GM23338 (cell line): ENCODE measurements around the gene NOX4. TPM values are rescaled to one million over a fixed set of nuclear protein-coding genes. Genes with fewer than 3 reads are reported as not detected.
A peak's percentile ranks its signal among the peaks of the same experiment; 100 is the strongest.
"Not testable (repeated sequence)": the region's sequence is repeated elsewhere in the genome, so short reads cannot be mapped to it uniquely, and the experiment has no call there.

Experiments
- ATAC-seq: fragments of 200-7000 bp; cut with Tn5 transposase; 3 replicates; pipeline ENCODE4 v1.9.1; 2020
- DNase-seq: peaks from one replicate; pipeline ENCODE4 v3.0.0-alpha.2; 2015; ENCODE audit warnings: low spot score
- H2AFZ ChIP-seq: fragments of 200-600 bp; sonication (generic); 2 replicates; pipeline ENCODE4 v1.8.0; 2016; ENCODE audit warnings: antibody characterized with exemption, mild to moderate bottlenecking, moderate library complexity
- H3F3A ChIP-seq: fragments of 200-600 bp; sonication (generic); replicated peaks from 2 replicates; pipeline ENCODE4 v1.8.0; 2017; ENCODE audit warnings: antibody characterized with exemption, mixed run types, low read depth
- H3K27ac ChIP-seq: fragments of 200-600 bp; sonication (generic); 2 replicates; pipeline ENCODE4 v1.6.1; 2016; ENCODE audit warnings: low read depth
- H3K27me3 ChIP-seq: fragments of 200-600 bp; sonication (generic); 2 replicates; pipeline ENCODE4 v1.8.0; 2016; ENCODE audit warnings: mild to moderate bottlenecking, mixed run types, moderate library complexity; ENCODE audit not compliant: insufficient read depth
- H3K36me3 ChIP-seq: fragments of 200-600 bp; sonication (generic); 2 replicates; pipeline ENCODE4 v1.8.0; 2016; ENCODE audit warnings: mild to moderate bottlenecking; ENCODE audit not compliant: insufficient read depth
- H3K4me1 ChIP-seq: fragments of 200-600 bp; sonication (generic); 2 replicates; pipeline ENCODE4 v1.8.0; 2016; ENCODE audit warnings: mild to moderate bottlenecking, moderate library complexity; ENCODE audit not compliant: insufficient read depth
- H3K4me2 ChIP-seq: fragments of 200-600 bp; sonication (generic); 2 replicates; pipeline ENCODE4 v1.7.1; 2017; ENCODE audit warnings: mixed run types
- H3K4me3 ChIP-seq: fragments of 200-600 bp; sonication (generic); 2 replicates; pipeline ENCODE4 v1.6.1; 2016; ENCODE audit warnings: mixed run types
- H3K79me2 ChIP-seq: fragments of 200-600 bp; sonication (generic); replicated peaks from 2 replicates; pipeline ENCODE4 v1.8.0; 2017; ENCODE audit warnings: mild to moderate bottlenecking; ENCODE audit not compliant: insufficient read depth
- H3K9me2 ChIP-seq: fragments of 200-600 bp; sonication (generic); 2 replicates; pipeline ENCODE4 v1.8.0; 2017; ENCODE audit not compliant: insufficient read depth
- H4K20me1 ChIP-seq: fragments of 200-600 bp; sonication (generic); replicated peaks from 2 replicates; pipeline ENCODE4 v1.8.0; 2017; ENCODE audit warnings: mild to moderate bottlenecking; ENCODE audit not compliant: insufficient read depth
- H3K27ac Mint-ChIP-seq: 2 replicates; pipeline ENCODE4 v1.8.0; 2020; ENCODE audit warnings: inconsistent platforms, mild to moderate bottlenecking, moderate library complexity, mixed read lengths
- H3K27me3 Mint-ChIP-seq: 3 replicates; pipeline ENCODE4 v1.8.0; 2022; ENCODE audit warnings: low read depth, mild to moderate bottlenecking, moderate library complexity, mixed read lengths, inconsistent platforms; ENCODE audit not compliant: insufficient read depth, poor library complexity
- H3K36me3 Mint-ChIP-seq: 3 replicates; pipeline ENCODE4 v1.8.0; 2021; ENCODE audit warnings: low read depth, mild to moderate bottlenecking, inconsistent platforms, moderate library complexity, mixed read lengths
- H3K4me1 Mint-ChIP-seq: 3 replicates; pipeline ENCODE4 v1.8.0; 2020; ENCODE audit warnings: mild to moderate bottlenecking, inconsistent platforms, mixed read lengths
- H3K4me3 Mint-ChIP-seq: 3 replicates; pipeline ENCODE4 v1.8.0; 2021; ENCODE audit warnings: moderate library complexity, mild to moderate bottlenecking, inconsistent platforms, mixed read lengths
- H3K9me3 Mint-ChIP-seq: 3 replicates; pipeline ENCODE4 v1.8.0; 2020; ENCODE audit warnings: moderate library complexity, mild to moderate bottlenecking, inconsistent platforms, mixed read lengths
- EZH2 ChIP-seq: fragments of 200-600 bp; sonication (generic); IDR thresholded peaks from one replicate; pipeline ENCODE4 v1.8.0; 2017; ENCODE audit warnings: antibody characterized with exemption, mild to moderate bottlenecking, low read depth; ENCODE audit not compliant: unreplicated experiment
- JUNB ChIP-seq: IDR thresholded peaks from one replicate; pipeline ENCODE4 v1.6.1; 2016; ENCODE audit warnings: antibody characterized with exemption; ENCODE audit not compliant: unreplicated experiment
- polyA plus RNA-seq: library from polyadenylated mRNA; unstranded; fragments of >200 nt; fragmentation: Nextera tagmentation; extraction: Ambion mirVana; gene quantifications from 2 replicates; pipeline ENCODE4 v1.2.1, GENCODE V29; 2016
- total RNA-seq: library from RNA; depleted of rRNA; stranded (reverse); fragments of >200 nt; shearing (Covaris generic); gene quantifications from 2 replicates; pipeline ENCODE4 v1.2.3, GENCODE V29; 2014
- TF ChIP-seq, protein P1 (sequence below): IDR thresholded peaks from one replicate; pipeline ENCODE4 v1.6.1; 2018; ENCODE audit warnings: antibody characterized with exemption; ENCODE audit not compliant: unreplicated experiment
- TF ChIP-seq, protein P2 (sequence below), 2 experiments: fragments of 200-600 bp in 1 of 2; sonication (generic) in 1 of 2; conservative IDR thresholded peaks; 2 replicates each; pipeline versions ENCODE4 v1.5.1 to v1.6.1; 2016 to 2017; ENCODE audit warnings: antibody characterized with exemption in 2 of 2, low read depth in 2 of 2, mild to moderate bottlenecking in 2 of 2, moderate library complexity in 1 of 2

NOX4 gene
- total and polyA plus RNA-seq, 2 experiments from 2014 or later = 1.9 to 2.6 TPM

DNA sequence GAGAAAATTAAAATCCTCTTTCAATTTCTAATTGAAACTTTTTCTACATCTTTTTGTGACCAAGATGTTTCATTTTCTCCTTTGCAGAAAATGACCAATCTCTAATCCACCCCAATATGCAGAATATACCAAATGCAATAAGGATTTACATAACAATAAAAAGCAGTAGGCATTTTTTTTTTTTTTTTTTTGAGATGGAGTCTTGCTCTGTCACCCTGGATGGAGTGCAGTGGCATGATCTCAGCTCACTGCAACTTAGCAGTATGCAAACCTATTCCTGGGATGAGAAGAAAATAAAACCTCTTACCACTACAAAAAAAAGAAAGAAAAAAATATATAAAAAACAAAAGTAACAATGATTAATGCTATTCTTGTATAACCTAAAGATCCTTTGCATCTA is 132.0 kb downstream of the NOX4 start:
- not testable (repeated sequence) for ATAC-seq, H3K36me3 Mint-ChIP-seq, H3K9me2 ChIP-seq, H3F3A ChIP-seq, DNase-seq, H3K79me2 ChIP-seq, H3K9me3 Mint-ChIP-seq, H3K27me3 ChIP-seq, H2AFZ ChIP-seq, H3K4me3 Mint-ChIP-seq, H3K36me3 ChIP-seq, H3K4me3 ChIP-seq, H3K27me3 Mint-ChIP-seq, H3K27ac Mint-ChIP-seq, H3K27ac ChIP-seq, H4K20me1 ChIP-seq
- peaks cover 17% of the 10 kb centered on the region for H3K4me1 ChIP-seq
- H3K4me2 ChIP-seq = peak overlapping the region; percentile 5; the same call in 1 of the 2 replicates
- peaks cover 26% of the 10 kb centered on the region for H3K4me1 Mint-ChIP-seq

DNA sequence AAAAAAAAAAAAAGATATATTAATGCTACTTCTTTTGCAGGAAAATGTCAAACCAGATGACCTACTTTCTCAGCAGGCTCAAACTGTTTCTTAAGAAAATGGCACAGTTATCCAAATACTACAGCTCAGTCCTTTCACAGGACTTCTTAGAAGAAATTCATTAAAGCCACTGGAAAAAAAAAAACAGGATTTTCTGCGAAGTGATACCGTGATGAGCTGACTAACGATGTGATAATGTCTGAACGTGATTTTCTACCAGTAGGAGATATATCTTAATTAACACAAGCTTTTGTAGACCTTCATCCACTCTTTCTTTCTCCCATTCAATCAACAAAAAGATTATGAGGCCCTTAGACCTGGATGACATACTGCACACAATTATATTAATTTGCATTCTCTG is 132.4 kb downstream of the NOX4 start:
- ATAC-seq = no peak
- H3K4me3 Mint-ChIP-seq = no peak overlapping the region
- H3K27ac Mint-ChIP-seq = no peak overlapping the region

More for the DNA sequence above, 132.4 kb downstream of the NOX4 start:
- Mint-ChIP-seq H3K9me3 (no peaks in the 10 kb centered on the region; the same call in 2 of the 3 replicates), H3K4me1 (peaks cover 26% of the 10 kb centered on the region), H3K36me3 (peaks cover 5% of the 10 kb centered on the region; the same call in 2 of the 3 replicates), H3K27me3 (no peaks in the 10 kb centered on the region)
- TF ChIP-seq EZH2 (no peak), JUNB (no peak)
- TF ChIP-seq, protein P1, sequence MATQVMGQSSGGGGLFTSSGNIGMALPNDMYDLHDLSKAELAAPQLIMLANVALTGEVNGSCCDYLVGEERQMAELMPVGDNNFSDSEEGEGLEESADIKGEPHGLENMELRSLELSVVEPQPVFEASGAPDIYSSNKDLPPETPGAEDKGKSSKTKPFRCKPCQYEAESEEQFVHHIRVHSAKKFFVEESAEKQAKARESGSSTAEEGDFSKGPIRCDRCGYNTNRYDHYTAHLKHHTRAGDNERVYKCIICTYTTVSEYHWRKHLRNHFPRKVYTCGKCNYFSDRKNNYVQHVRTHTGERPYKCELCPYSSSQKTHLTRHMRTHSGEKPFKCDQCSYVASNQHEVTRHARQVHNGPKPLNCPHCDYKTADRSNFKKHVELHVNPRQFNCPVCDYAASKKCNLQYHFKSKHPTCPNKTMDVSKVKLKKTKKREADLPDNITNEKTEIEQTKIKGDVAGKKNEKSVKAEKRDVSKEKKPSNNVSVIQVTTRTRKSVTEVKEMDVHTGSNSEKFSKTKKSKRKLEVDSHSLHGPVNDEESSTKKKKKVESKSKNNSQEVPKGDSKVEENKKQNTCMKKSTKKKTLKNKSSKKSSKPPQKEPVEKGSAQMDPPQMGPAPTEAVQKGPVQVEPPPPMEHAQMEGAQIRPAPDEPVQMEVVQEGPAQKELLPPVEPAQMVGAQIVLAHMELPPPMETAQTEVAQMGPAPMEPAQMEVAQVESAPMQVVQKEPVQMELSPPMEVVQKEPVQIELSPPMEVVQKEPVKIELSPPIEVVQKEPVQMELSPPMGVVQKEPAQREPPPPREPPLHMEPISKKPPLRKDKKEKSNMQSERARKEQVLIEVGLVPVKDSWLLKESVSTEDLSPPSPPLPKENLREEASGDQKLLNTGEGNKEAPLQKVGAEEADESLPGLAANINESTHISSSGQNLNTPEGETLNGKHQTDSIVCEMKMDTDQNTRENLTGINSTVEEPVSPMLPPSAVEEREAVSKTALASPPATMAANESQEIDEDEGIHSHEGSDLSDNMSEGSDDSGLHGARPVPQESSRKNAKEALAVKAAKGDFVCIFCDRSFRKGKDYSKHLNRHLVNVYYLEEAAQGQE = no peak
- TF ChIP-seq, protein P2, sequence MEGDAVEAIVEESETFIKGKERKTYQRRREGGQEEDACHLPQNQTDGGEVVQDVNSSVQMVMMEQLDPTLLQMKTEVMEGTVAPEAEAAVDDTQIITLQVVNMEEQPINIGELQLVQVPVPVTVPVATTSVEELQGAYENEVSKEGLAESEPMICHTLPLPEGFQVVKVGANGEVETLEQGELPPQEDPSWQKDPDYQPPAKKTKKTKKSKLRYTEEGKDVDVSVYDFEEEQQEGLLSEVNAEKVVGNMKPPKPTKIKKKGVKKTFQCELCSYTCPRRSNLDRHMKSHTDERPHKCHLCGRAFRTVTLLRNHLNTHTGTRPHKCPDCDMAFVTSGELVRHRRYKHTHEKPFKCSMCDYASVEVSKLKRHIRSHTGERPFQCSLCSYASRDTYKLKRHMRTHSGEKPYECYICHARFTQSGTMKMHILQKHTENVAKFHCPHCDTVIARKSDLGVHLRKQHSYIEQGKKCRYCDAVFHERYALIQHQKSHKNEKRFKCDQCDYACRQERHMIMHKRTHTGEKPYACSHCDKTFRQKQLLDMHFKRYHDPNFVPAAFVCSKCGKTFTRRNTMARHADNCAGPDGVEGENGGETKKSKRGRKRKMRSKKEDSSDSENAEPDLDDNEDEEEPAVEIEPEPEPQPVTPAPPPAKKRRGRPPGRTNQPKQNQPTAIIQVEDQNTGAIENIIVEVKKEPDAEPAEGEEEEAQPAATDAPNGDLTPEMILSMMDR (conservative IDR thresholded peaks at IDR 0.05; ENCODE audit: low read depth in 2 of 2) = no peak
- no peak overlapping the region for H3K4me3 ChIP-seq
- H3K79me2 ChIP-seq = no peaks in the 10 kb centered on the region
- H3K27me3 ChIP-seq = no peaks in the 10 kb centered on the region
- H3K9me2 ChIP-seq = no peaks in the 10 kb centered on the region
- peaks cover 17% of the 10 kb centered on the region for H3K4me1 ChIP-seq
- H3K27ac ChIP-seq = no peak overlapping the region
- no peak overlapping the region for H2AFZ ChIP-seq
- no peaks in the 10 kb centered on the region for H4K20me1 ChIP-seq
- no peaks in the 10 kb centered on the region for H3K36me3 ChIP-seq
- H3F3A ChIP-seq = no peaks in the 10 kb centered on the region
- no peak for DNase-seq
- H3K4me2 ChIP-seq = no peak overlapping the region
